Measurements from ENCODE around the gene MRPL47.

GRCh38 chr3:179652447-179653095 is 48.1 kb upstream of the MRPL47 start, which contains the start of gene USP13:
- TF ChIP-seq EZH2 (IDR thresholded peaks at IDR 0.05; ENCODE audit: low read depth), result no peak
- no peak for TF ChIP-seq CTCF (conservative IDR thresholded peaks at IDR 0.05)
